GM18511 (cell line): ENCODE measurements around the gene ING4.
"Not testable (repeated sequence)": the region's sequence is repeated elsewhere in the genome, so short reads cannot be mapped to it uniquely, and the experiment has no call there.

ENCODE experiments used
- ATAC-seq: cut with Tn5 transposase; IDR thresholded peaks from one replicate; pipeline ENCODE4 v1.9.1; 2021; ENCODE audit warnings: mild to moderate bottlenecking, moderate library complexity; ENCODE audit not compliant: unreplicated experiment

ING4 gene

GRCh38 chr12:6662906-6663742 lies at the start of gene ING4:
Gene ING4, minus strand, starts transcription at chr12:6663119. Its CDS starts 18 bp downstream, at chr12:6663101.
- ATAC-seq = peak; percentile 99

- ATAC-seq = no peak
Observed at GRCh38 chr12:6708960-6709394, 46.1 kb upstream of the ING4 start.

DNA sequence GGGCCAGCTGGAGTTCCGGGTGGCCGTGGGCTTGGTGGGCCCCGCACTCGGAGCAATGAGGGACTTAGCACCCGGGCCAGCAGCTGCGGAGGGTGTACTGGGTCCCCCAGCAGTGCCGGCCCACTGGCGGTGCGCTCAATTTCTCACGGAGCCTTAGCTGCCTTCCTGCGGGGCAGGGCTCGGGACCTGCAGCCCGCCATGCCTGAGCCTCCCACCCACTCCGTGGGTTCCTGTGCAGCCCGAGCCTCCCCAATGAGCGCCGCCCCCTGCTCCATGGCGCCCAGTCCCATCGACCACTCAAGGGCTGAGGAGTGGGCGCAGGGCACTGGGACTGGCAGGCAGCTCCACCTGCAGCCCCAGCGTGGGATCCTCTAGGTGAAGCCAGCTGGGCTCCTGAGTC lies 45.4 kb upstream of the ING4 start:
- not testable (repeated sequence) for ATAC-seq

DNA sequence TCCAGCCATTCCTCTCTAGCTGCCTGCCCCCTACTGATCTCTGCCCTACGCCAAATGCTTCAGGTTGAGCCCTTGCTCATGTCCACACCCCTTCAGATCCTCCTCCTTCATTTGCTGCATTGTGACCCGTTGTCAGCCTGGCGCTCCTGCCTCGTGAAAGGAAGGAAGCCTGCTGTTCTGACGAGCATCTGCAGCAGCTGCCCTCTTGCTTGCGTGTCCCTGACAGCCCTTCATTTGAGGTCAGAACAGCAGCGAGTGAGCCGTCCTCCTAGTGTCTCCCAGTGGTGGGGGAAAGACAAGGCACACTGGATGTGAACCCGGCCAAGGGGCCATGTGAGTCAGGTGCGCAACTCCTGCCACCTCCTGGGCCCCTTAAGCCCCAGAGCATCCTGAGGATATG lies 40.7 kb upstream of the ING4 start:
- ATAC-seq = no peak

- ATAC-seq = no peak
Observed at GRCh38 chr12:6701078-6701768, 38.3 kb upstream of the ING4 start.

DNA sequence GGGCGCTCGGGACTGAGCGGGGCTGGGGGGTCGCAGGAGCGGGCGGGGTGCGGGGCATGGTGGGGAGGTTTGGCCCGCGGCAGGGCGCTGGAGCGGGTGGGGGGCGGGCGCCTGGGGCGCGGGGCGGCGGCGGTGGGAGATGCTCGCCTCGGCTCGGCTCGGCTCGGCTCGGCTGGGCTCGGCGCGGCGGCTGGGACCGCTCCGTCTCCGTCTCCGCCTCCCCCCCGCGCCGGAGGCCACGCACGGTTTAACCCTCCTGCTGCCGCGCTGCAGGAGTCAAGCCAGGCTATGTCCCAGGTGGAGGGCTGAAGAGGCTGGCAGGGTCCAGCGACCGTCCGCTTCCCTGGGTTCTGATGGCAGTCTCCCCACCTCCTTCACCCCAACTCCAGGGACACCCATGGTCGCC lies 37.7 kb upstream of the ING4 start, which contains the start of gene PIANP:
TSS of gene PIANP (minus strand) at position 170 of the 406 bp plus-strand sequence. CDS start 2,754 bp downstream, outside the sequence.
- ATAC-seq = no peak

DNA sequence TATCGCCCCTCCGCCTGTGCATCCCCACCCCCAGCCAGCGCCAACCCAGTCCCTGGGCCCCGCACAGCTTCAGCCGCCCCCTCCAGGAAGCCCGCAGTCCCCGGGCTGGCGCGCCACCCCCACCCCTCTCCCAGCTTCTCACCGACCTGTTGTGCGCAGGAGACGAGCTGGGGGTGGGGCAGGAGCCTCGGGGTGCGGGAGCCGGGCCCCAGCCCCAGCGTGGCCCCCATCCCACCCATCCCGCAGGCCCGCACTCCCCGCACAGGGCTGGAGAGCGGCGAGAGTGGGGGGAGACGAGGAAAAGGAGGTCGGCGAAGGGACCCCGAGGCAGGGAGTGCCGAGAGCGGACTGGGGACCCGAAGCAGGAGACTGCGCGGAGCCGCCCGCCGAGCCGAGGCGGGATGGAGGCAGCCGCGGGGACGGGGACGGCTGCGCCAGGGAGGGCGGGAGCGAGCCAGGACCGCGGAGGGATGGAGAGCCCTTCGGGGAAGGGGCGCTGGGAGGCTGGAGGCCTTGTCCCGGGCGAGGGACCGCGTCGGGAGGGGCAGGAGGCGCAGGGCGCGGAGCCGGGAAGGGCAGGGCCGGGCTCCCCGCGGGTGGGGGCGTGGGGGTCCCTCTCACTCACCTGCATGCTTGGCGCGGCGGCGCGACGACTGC lies 37.2 kb upstream of the ING4 start:
- ATAC-seq = no peak

DNA sequence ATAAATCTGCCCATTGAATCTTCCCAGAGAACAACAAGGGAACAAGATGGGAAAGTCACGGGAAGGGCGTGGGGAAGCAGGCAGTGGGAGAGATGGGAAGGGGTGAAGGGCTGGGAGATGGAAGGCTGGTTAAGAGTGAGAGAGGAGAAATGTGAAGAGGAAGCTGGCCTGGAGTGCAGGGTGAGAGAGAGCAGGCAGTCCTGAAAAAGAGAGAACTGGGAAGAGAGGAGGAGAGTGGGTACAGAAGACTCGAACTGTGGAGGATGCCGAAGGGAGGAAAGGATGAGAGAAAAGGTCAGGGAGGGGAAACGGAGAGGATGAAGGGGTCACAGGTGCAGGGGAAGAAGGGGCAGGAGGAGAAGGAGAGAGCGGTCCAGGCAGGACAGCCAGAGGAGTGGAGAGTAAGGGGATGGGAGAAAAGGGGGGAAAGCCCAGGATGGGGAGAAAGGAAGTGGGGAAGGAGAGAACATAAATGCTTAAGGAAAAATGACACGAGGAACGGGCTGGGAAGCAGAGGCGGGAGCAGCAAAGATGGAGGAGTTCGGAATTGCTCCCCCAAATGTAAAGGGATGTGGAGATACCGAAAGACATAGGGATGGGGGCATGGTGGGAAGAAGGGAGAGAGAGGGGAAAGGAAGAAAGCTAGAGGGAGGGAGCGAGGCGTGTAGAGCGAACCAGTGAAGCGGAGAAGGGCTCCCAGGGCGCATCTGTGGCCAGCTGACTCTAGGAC lies 36.5 kb upstream of the ING4 start:
- no peak for ATAC-seq

- no peak for ATAC-seq
Observed at GRCh38 chr12:6698352-6699046, 35.6 kb upstream of the ING4 start.

DNA sequence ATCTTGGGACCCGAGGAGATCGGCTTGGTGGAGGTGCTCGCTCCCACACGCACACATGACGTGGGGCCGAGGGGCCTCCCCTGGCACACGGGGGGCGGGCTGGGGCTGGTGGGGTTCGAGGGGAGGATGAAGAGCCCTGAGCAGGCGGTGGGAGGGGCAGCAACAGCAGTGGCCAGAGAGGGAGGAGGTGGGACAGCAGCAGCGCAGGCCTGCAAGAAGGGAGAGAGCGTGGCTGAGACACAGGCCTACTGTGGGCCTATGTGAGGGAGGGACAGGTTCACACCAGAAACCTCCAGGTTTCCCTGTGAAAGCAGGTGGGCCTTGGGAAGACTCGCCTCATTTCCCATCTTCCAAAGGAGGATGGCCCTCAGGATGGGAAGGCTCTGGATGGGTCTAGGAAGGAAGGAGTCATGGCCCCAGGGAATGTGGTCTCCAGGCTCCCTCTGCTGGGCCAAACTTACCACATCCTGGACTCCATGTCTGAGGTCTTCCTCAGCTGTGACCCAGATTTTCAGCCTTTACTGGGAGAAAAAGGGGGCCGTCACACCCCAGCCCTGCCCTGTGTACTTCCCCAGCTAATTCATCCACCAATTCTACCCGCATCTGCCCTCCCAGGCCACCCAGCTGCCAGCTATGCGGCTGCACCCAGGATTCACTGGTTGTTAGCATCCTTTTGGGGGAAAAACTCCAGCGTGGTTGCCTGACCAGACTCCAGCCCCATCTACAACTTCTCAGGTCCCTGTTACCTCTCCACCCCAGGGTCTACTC lies 34.8 kb upstream of the ING4 start:
- ATAC-seq = no peak

- ATAC-seq = peak; percentile 51
Observed at GRCh38 chr12:6696690-6697583, 34.0 kb upstream of the ING4 start.

- ATAC-seq = no peak
Observed at GRCh38 chr12:6695313-6696045, 32.6 kb upstream of the ING4 start.

DNA sequence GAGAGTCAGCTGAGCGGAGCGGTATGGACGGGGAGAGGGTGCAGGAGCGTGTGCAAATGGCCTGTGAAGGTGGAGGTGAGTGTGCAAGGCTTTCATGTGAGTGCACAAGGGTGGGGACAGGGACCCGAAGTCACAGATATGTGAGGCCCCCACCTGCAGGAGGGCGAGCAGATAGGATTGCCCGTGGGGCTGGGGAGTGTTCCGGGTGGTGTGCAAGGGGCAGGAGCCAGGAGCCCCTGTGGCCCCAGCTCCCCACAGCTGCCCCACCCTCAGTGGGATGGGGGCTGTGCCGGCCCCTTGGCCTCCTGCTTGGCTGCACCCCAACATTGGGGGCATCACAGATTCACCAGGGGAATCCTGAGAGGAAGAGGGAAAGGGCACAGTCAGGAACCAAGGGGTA lies 31.8 kb upstream of the ING4 start:
- ATAC-seq = no peak

GRCh38 chr12:6693832-6694355 lies 31.0 kb upstream of the ING4 start:
- no peak for ATAC-seq

- no peak for ATAC-seq
Observed at GRCh38 chr12:6692888-6693287, 30.0 kb upstream of the ING4 start.

GRCh38 chr12:6691473-6691872 lies 28.6 kb upstream of the ING4 start:
- no peak for ATAC-seq

- ATAC-seq = peak; percentile 87
Observed at GRCh38 chr12:6688999-6689882, 26.3 kb upstream of the ING4 start, which contains the start of gene ZNF384. Gene ZNF384, minus strand, starts transcription at chr12:6689375. Its CDS starts 9,855 bp downstream, at chr12:6679520.
